ENCODE measurements around the gene RSPH6A. TPM values are rescaled to one million over a fixed set of nuclear protein-coding genes. Genes with fewer than 3 reads are reported as not detected.

RSPH6A gene
- total and polyA plus RNA-seq, 10 donors = 0.13 to 0.41 (median 0.26) TPM; not detected in 6

DNA sequence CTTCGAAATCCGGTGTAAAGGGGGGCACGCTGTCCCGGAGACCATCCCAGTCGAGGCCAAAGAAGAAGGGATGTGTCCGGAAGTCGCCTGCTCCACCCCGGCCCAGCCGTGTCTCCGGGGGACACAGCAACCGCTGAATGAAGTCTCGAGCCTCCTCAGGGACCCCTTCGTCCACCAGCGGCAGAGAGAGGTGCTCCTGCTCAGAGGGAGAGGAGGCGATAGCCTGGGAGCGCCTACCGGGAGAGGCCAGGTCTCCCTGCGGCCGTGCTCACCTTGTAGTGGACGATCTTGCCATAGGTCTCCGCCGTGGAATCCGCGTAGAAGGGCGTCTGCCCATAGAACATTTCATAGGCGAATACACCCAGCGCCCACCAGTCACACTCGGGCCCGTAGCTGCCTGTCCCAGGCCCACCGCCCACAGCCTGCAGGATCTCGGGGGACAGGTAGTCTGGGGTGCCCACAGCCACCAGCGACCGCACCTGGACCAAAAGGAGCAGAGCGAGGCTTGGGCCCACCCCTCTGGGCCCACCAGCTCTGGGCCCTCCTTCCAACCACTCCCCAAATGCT lies 37.6 kb downstream of the RSPH6A start:
- no peak for DNase-seq
- intact Hi-C loops (cut with DNase I; ENCODE audit: low total_unique reads) = no loop called here
- H3K36me3 ChIP-seq = peaks cover 0 to 40% (median 19%) of the 10 kb centered on the region in 6 donors
- H3K4me1 ChIP-seq = peaks cover 10 to 43% (median 35%) of the 10 kb centered on the region in 6 donors
- no peaks in the 10 kb centered on the region for H3K9me3 ChIP-seq
- TF ChIP-seq, protein P1, sequence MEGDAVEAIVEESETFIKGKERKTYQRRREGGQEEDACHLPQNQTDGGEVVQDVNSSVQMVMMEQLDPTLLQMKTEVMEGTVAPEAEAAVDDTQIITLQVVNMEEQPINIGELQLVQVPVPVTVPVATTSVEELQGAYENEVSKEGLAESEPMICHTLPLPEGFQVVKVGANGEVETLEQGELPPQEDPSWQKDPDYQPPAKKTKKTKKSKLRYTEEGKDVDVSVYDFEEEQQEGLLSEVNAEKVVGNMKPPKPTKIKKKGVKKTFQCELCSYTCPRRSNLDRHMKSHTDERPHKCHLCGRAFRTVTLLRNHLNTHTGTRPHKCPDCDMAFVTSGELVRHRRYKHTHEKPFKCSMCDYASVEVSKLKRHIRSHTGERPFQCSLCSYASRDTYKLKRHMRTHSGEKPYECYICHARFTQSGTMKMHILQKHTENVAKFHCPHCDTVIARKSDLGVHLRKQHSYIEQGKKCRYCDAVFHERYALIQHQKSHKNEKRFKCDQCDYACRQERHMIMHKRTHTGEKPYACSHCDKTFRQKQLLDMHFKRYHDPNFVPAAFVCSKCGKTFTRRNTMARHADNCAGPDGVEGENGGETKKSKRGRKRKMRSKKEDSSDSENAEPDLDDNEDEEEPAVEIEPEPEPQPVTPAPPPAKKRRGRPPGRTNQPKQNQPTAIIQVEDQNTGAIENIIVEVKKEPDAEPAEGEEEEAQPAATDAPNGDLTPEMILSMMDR (IDR thresholded peaks at IDR 0.05 in 8 of 11, conservative IDR thresholded peaks at IDR 0.05 in 3 of 11) = no peak
- 95 to 97% (median 96%) methylated on average over 22 to 34 of the region's 34 CpGs for WGBS, 5 donors
- peaks cover 0 to 75% (median 0%) of the 10 kb centered on the region in 7 donors for H3K27me3 ChIP-seq (replicated peaks in 1 of 7)
- H3K4me3 ChIP-seq = no peak overlapping the region
- H3K27ac ChIP-seq = no peak overlapping the region

DNA sequence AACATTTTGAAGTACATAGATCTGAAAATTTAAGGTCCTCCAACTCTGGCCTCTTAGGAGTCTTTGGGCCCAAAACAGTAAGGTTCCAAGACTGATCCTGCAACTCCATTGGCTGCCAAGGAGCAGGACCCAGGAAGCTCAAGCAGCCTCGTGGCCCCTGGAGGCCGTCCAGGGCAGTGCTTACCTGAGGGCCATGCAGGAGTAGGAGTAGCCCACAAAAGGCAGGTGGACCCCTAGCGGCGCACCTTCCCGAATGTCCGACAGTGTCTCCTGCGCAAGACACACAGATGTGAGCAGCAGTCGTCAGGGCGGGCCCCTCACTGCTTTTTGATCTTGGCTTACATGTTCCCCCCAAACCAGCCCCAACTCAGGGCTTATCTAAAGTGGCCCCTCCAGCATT lies 40.3 kb downstream of the RSPH6A start:
- H3K4me1 ChIP-seq = peaks cover 8 to 36% (median 27%) of the 10 kb centered on the region in 6 donors
- H3K36me3 ChIP-seq = peaks cover 0 to 41% (median 19%) of the 10 kb centered on the region in 6 donors
- 90 to 96% (median 91%) methylated on average over 8 to 9 of the region's 9 CpGs for WGBS, 5 donors
- no peak overlapping the region for H3K27ac ChIP-seq
- peaks cover 0 to 70% (median 0%) of the 10 kb centered on the region in 7 donors for H3K27me3 ChIP-seq (replicated peaks in 1 of 7)
- intact Hi-C loops (cut with DNase I; ENCODE audit: low total_unique reads) = no loop called here
- no peaks in the 10 kb centered on the region for H3K9me3 ChIP-seq
- TF ChIP-seq, protein P1 (IDR thresholded peaks at IDR 0.05 in 8 of 11, conservative IDR thresholded peaks at IDR 0.05 in 3 of 11) = no peak
- TF ChIP-seq POLR2AphosphoS5 (IDR thresholded peaks at IDR 0.05) = peak in 1 of 3 donors; percentile 26
- no peak for DNase-seq
- H3K4me3 ChIP-seq = no peak overlapping the region

DNA sequence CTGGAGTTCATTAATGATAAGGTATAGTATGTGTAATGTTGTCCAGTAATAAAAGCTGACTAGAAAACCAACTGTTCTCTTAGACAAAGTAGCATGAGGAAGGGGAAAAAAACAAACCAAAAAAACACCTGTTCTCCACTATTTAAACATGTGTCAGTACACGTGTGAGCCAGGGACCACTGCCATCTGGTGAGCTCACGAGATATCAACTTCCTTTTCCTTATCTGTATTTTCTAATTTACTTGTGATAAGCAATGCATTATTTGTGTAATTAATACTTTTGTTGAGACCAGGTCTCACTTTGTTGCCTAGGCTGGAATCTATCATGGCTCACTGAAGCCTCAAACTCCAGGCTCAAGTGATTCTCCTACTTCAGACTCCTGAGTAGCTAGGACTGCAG lies 41.7 kb downstream of the RSPH6A start:
- H3K9me3 ChIP-seq = no peaks in the 10 kb centered on the region
- H3K36me3 ChIP-seq = peaks cover 0 to 38% (median 19%) of the 10 kb centered on the region in 6 donors
- DNase-seq = no peak
- WGBS, 5 donors = 13 to 20% (median 19%) methylated on average over 2 of the region's 2 CpGs
- no peak overlapping the region for H3K4me3 ChIP-seq
- peaks cover 0 to 67% (median 0%) of the 10 kb centered on the region in 7 donors for H3K27me3 ChIP-seq (replicated peaks in 1 of 7)
- intact Hi-C loops (cut with DNase I; ENCODE audit: low total_unique reads) = no loop called here
- H3K4me1 ChIP-seq = peaks cover 0 to 34% (median 23%) of the 10 kb centered on the region in 6 donors
- no peak for TF ChIP-seq POLR2A (IDR thresholded peaks at IDR 0.05)
- no peak for TF ChIP-seq POLR2AphosphoS5 (IDR thresholded peaks at IDR 0.05)
- TF ChIP-seq, protein P1 (IDR thresholded peaks at IDR 0.05 in 8 of 11, conservative IDR thresholded peaks at IDR 0.05 in 3 of 11) = no peak
- H3K27ac ChIP-seq = no peak overlapping the region

DNA sequence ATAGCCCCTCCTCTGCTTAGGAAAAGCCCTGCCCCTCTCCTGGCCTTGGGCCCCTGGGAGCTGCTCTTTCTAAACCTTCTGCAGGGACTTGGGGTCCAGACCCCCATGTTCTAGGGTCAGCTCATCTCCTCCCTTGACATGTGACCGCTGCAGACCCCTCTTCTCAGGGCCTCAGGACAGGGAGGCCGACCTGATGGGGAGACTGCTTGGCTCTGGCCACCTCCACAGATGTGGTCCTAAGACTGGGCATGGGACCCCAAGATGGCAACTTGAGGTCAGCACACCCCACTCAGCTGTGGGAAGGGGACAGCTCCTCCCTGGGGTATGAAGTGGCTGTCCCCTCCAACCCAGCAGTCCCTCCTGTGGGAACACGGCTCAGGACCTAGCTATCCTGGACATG lies 42.2 kb downstream of the RSPH6A start:
- Histone ChIP-seq H3K4me1 (peaks cover 2 to 37% (median 27%) of the 10 kb centered on the region in 6 donors), H3K4me3 (no peak overlapping the region), H3K9me3 (no peaks in the 10 kb centered on the region), H3K27ac (no peak overlapping the region), H3K27me3 (replicated peaks in 1 of 7) (peaks cover 0 to 67% (median 4%) of the 10 kb centered on the region in 7 donors), H3K36me3 (peaks cover 0 to 34% (median 15%) of the 10 kb centered on the region in 6 donors)
- intact Hi-C loops (cut with DNase I; ENCODE audit: low total_unique reads) = no loop called here
- TF ChIP-seq, protein P1 (IDR thresholded peaks at IDR 0.05 in 8 of 11, conservative IDR thresholded peaks at IDR 0.05 in 3 of 11) = no peak
- no peak for TF ChIP-seq POLR2A (IDR thresholded peaks at IDR 0.05)
- no peak for TF ChIP-seq POLR2AphosphoS5 (IDR thresholded peaks at IDR 0.05)
- WGBS, 5 donors = 91 to 100% (median 96%) methylated on average over 3 of the region's 3 CpGs
- DNase-seq = no peak

All from spleen (tissue), 11 donors.